Activated effector memory CD4-positive, alpha-beta T cell treated with anti-CD3 and anti-CD28 coated beads, Interleukin-2, amount 50 U/mL, for 16 hours (primary cell): Measurements from ENCODE around the gene SHLD2.
"Not testable (repeated sequence)": the region's sequence is repeated elsewhere in the genome, so short reads cannot be mapped to it uniquely, and the experiment has no call there.

Experiments used
- DNase-seq: peaks from one replicate; pipeline ENCODE4 v3.0.0-alpha.2; 2020

The SHLD2 gene

DNA sequence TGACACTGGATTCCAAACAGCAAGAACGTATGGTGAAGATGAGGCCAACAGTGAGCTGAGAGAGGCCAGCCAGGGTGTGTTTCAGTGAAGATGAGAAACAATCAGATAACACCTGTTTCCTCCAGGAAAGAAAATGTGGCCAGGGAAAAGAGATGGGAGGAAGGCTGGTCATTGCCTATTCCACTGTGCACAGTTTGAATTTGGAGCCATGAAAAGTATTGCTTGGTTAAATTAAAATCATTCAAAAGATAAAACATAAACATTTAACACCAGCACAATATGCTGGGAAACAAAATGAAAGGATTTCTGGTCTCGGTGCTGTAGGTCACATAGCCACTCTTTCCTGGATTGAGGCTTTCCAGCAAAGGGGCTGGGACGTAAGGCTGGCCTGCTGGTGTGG is 130.1 kb downstream of the SHLD2 start, which contains the start of gene NUTM2A:
TSS of gene NUTM2A (plus strand) at position 301 of the 400 bp plus-strand sequence. CDS start 383 bp downstream, outside the sequence.
- DNase-seq: not testable (repeated sequence)

DNA sequence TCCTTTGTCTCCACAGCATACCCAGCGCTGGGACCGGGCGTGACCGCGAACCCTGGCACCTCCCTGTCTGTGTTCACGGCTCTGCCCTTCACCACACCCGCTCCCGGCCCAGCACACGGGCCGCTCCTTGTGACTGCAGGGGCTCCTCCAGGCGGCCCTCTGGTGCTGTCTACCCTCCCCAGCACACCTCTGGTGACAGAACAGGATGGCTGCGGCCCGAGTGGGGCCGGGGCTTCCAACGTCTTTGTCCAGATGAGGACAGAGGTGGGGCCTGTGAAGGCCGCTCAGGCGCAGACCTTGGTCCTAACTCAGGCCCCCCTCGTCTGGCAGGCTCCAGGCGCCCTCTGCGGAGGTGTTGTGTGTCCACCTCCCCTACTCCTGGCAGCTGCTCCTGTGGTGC is 133.2 kb downstream of the SHLD2 start:
- DNase-seq: not testable (repeated sequence)

DNA sequence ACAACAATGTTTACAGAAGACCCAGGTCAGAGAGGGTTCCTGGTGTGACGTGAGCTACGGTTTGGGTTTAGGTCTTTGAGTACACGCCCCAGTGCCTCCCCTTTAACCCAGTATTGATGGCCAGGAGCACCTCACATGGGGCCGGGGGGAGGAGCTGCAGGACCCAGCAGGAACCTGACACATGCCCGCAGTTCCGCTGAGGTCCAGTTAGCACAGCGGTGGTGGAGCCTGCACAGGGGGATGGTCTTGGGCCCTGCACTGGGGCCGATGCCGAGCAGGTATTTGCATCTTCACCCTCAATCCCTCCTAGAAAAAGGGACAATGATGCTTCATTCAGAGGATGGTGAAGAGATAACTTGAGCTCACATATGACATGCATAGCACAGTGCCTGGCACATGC is 134.2 kb downstream of the SHLD2 start:
- not testable (repeated sequence) for DNase-seq

- DNase-seq: not testable (repeated sequence)
These were observed 139.8 kb downstream of the SHLD2 start for GRCh38 chr10:87234854-87235253.

GRCh38 chr10:87237244-87237643 is 142.2 kb downstream of the SHLD2 start:
- not testable (repeated sequence) for DNase-seq

- DNase-seq: not testable (repeated sequence)
These were observed 144.4 kb downstream of the SHLD2 start for GRCh38 chr10:87239346-87239808.
